A549 (cell line): ENCODE data around the gene PPP2R5C. TPM values are rescaled to one million over a fixed set of nuclear protein-coding genes. Genes with fewer than 3 reads are reported as not detected.

ENCODE experiments used
- ATAC-seq, 2 experiments: fragments of 200-7000 bp in 1 of 2; fragments of >200 bp in 1 of 2; cut with Nextera tagmentation in 1 of 2; cut with Tn5 transposase in 1 of 2; 3 replicates each; pipeline versions ENCODE4 v1.8.0 to v1.9.1; 2018 to 2020; ENCODE audit warnings: mild to moderate bottlenecking in 1 of 2, moderate library complexity in 1 of 2
- CTCF ChIA-PET: fragments of 300-600 bp; sonication (Branson Sonifier 250); formaldehyde crosslinking; extraction: SDS; loops from one replicate; lab custom pipeline; 2021; ENCODE audit warnings: antibody characterized with exemption, inconsistent platforms; lab: Yijun Ruan, JAX
- POLR2A ChIA-PET: fragments of 350-600 bp; formaldehyde crosslinking; extraction: SDS; loops from one replicate; lab custom pipeline; 2021; ENCODE audit warnings: antibody characterized with exemption, inconsistent platforms; lab: Yijun Ruan, JAX
- DNase-seq, 2 experiments: peaks; one replicate each; pipeline versions ENCODE4 v3.0.0 to v3.0.0-alpha.2; 2011 to 2016; ENCODE audit warnings: low read depth in 1 of 2, low spot score in 1 of 2
- FAIRE-seq: peaks from 2 replicates; lab custom pipeline; 2011; peaks lifted over from hg19 to GRCh38; lab: Jason Lieb, UNC
- H3K27ac ChIP-seq, 2 experiments: fragments of >200 bp; sonication (Bioruptor Twin); formaldehyde crosslinking; 3 replicates each; pipeline ENCODE4 v1.5.1; 2016 to 2017
- H3K4me1 ChIP-seq: fragments of >200 bp; sonication (Bioruptor Twin); formaldehyde crosslinking; 3 replicates; pipeline ENCODE4 v1.6.1; 2016
- H3K4me2 ChIP-seq: fragments of >200 bp; sonication (Bioruptor Twin); formaldehyde crosslinking; 3 replicates; pipeline ENCODE4 v1.6.1; 2016
- H3K4me3 ChIP-seq: fragments of >200 bp; sonication (Bioruptor Twin); formaldehyde crosslinking; 3 replicates; pipeline ENCODE4 v1.5.1; 2016
- H3K9me3 ChIP-seq: fragments of >200 bp; sonication (Bioruptor Twin); formaldehyde crosslinking; 3 replicates; pipeline ENCODE4 v1.6.1; 2016
- ATOH8 ChIP-seq: fragments of 250-450 bp; sonication (Bioruptor Pico); IDR thresholded peaks from 2 replicates; pipeline ENCODE4 v1.5.0; 2020; ENCODE audit warnings: low read depth, mild to moderate bottlenecking, moderate library complexity
- BHLHE40 ChIP-seq: IDR thresholded peaks from 2 replicates; pipeline ENCODE4 v1.6.1; 2012; ENCODE audit warnings: low read depth, low read length, inconsistent platforms
- CBX2 ChIP-seq: fragments of 200-600 bp; sonication (generic); IDR thresholded peaks from 2 replicates; pipeline ENCODE4 v1.6.1; 2016; ENCODE audit warnings: low read depth, mild to moderate bottlenecking, borderline replicate concordance
- CTCF ChIP-seq: fragments of >200 bp; sonication (Bioruptor Twin); formaldehyde crosslinking; IDR thresholded peaks from 3 replicates; pipeline ENCODE4 v1.5.1; 2016
- EHF ChIP-seq: fragments of 250-450 bp; sonication (Bioruptor Pico); IDR thresholded peaks from 2 replicates; pipeline ENCODE4 v1.5.0; 2020; ENCODE audit warnings: mild to moderate bottlenecking
- EP300 ChIP-seq, 2 experiments: fragments of >200 bp; sonication (Bioruptor Twin); formaldehyde crosslinking; IDR thresholded peaks; 2 replicates in 1 of 2; 3 replicates in 1 of 2; pipeline ENCODE4 v1.6.1; 2016 to 2017
- FOSB ChIP-seq: fragments of 250-450 bp; sonication (Bioruptor Pico); IDR thresholded peaks from 2 replicates; pipeline ENCODE4 v1.5.0; 2020; ENCODE audit warnings: mild to moderate bottlenecking, moderate library complexity
- FOSL2 ChIP-seq, 2 experiments: fragments of 450-650 bp in 1 of 2; fragments of >200 bp in 1 of 2; sonication (Bioruptor Twin) in 1 of 2; formaldehyde crosslinking; IDR thresholded peaks; 2 replicates each; pipeline versions ENCODE4 v1.5.0 to v1.6.1; 2016 to 2020; ENCODE audit warnings: mild to moderate bottlenecking in 1 of 2, moderate library complexity in 1 of 2
- FOXS1 ChIP-seq: fragments of 250-450 bp; sonication (Bioruptor Pico); IDR thresholded peaks from 2 replicates; pipeline ENCODE4 v1.5.0; 2020; ENCODE audit warnings: mild to moderate bottlenecking, moderate library complexity
- GATA3 ChIP-seq: IDR thresholded peaks from 2 replicates; pipeline ENCODE4 v1.6.1; 2012; ENCODE audit warnings: borderline replicate concordance
- HDAC2 ChIP-seq: fragments of 200-600 bp; sonication (generic); IDR thresholded peaks from 2 replicates; pipeline ENCODE4 v1.6.1; 2016
- HES2 ChIP-seq: fragments of >200 bp; sonication (Bioruptor Twin); formaldehyde crosslinking; IDR thresholded peaks from 2 replicates; pipeline ENCODE4 v1.6.1; 2016
- HEYL ChIP-seq: fragments of 250-450 bp; sonication (Bioruptor Pico); IDR thresholded peaks from 2 replicates; pipeline ENCODE4 v1.8.0; 2021; ENCODE audit warnings: mild to moderate bottlenecking, moderate library complexity
- HMGXB4 ChIP-seq: fragments of 250-450 bp; sonication (Bioruptor Pico); IDR thresholded peaks from 2 replicates; pipeline ENCODE4 v1.5.0; 2021; ENCODE audit warnings: mild to moderate bottlenecking, moderate library complexity, borderline replicate concordance
- HOXA7 ChIP-seq: fragments of 250-450 bp; sonication (Bioruptor Pico); IDR thresholded peaks from 2 replicates; pipeline ENCODE4 v1.5.0; 2020; ENCODE audit warnings: mild to moderate bottlenecking, moderate library complexity
- MAFK ChIP-seq: fragments of 450-650 bp; IDR thresholded peaks from 2 replicates; pipeline ENCODE4 v1.6.1; 2014; ENCODE audit not compliant: partially characterized antibody
- MAX ChIP-seq: IDR thresholded peaks from 2 replicates; pipeline ENCODE4 v1.6.1; 2012
- MYC ChIP-seq: IDR thresholded peaks from 2 replicates; pipeline ENCODE4 v1.6.1; 2012; ENCODE audit warnings: mild to moderate bottlenecking, inconsistent platforms, low read length, improper control_type of control experiment, borderline replicate concordance
- NPAS2 ChIP-seq: fragments of 250-450 bp; sonication (Bioruptor Pico); IDR thresholded peaks from 2 replicates; pipeline ENCODE4 v1.8.0; 2022; ENCODE audit warnings: mild to moderate bottlenecking, moderate library complexity, borderline replicate concordance
- PBX3 ChIP-seq: IDR thresholded peaks from 2 replicates; pipeline ENCODE4 v1.6.1; 2012
- POLR2A ChIP-seq: IDR thresholded peaks from 2 replicates; pipeline ENCODE4 v1.6.1; 2012; ENCODE audit warnings: mild to moderate bottlenecking, low read length
- RAD21 ChIP-seq, 2 experiments: fragments of >200 bp in 1 of 2; sonication (Bioruptor Twin) in 1 of 2; formaldehyde crosslinking in 1 of 2; IDR thresholded peaks in 1 of 2; conservative IDR thresholded peaks in 1 of 2; 2 replicates in 1 of 2; 3 replicates in 1 of 2; pipeline ENCODE4 v1.6.1; 2012 to 2018; ENCODE audit warnings: inconsistent platforms in 1 of 2
- RCOR1 ChIP-seq: fragments of 150-350 bp; IDR thresholded peaks from 2 replicates; pipeline ENCODE4 v1.6.1; 2014; ENCODE audit warnings: antibody characterized with exemption, low read length, low read depth
- TFCP2L1 ChIP-seq: fragments of 250-450 bp; sonication (Bioruptor Pico); IDR thresholded peaks from 2 replicates; pipeline ENCODE4 v1.5.0; 2021; ENCODE audit warnings: mild to moderate bottlenecking
- ZSCAN20 ChIP-seq: fragments of 250-450 bp; sonication (Bioruptor Pico); IDR thresholded peaks from 2 replicates; pipeline ENCODE4 v1.8.0; 2022; ENCODE audit warnings: mild to moderate bottlenecking, moderate library complexity
- WGBS: methylation state at CpG from one replicate; pipeline ENCODE4 v1.1.6; 2017; ENCODE audit errors: missing lambda C conversion rate; 5-methylcytosine and 5-hydroxymethylcytosine counted together
- polyA plus RNA-seq, 4 experiments: library from polyadenylated mRNA; depleted of rRNA in 3 of 4; stranded (reverse); fragments of >200 nt; fragmentation: RNase III in 1 of 4; extraction: RNeasy Plus Mini Kit Qiagen cat#74134 plus additional on column Dnase treatment in 1 of 4; gene quantifications; 2 replicates in 3 of 4; 3 replicates in 1 of 4; pipeline ENCODE4 v1.2.3, GENCODE V29; 2011 to 2017

The PPP2R5C gene
- polyA plus RNA-seq, 2 of the 4 experiments (the other 2 are of a cell fraction), result 74.8 to 150 TPM

- TF ChIP-seq ZSCAN20 (CRISPR knock-in tag) (no peak), CBX2 (no peak), EP300 (IDR thresholded peaks at IDR 0.05) (no peak), BHLHE40 (no peak)
- TF ChIP-seq, all 56 proteins: peak for 0
- FAIRE-seq (no peak), ATAC-seq (no peak), DNase-seq (no peak)
- Histone ChIP-seq H3K4me1 (peaks cover 18% of the 10 kb centered on the region), H3K4me3 (no peak overlapping the region), H3K4me2 (no peak overlapping the region), H3K27ac (no peak overlapping the region), H3K9me3 (no peaks in the 10 kb centered on the region)
- CTCF ChIA-PET, result no interaction called here
- POLR2A ChIA-PET, result no interaction called here
- over 99% methylated on average over 4 of the region's 4 CpGs for WGBS
Measured at GRCh38 chr14:101872346-101872745, 110.8 kb downstream of the PPP2R5C start.

- ChIA-PET CTCF (no interaction called here), POLR2A (no interaction called here)
- H3K4me3 ChIP-seq, result no peak overlapping the region
- H3K27ac ChIP-seq, result no peak overlapping the region
- no peak overlapping the region for H3K4me2 ChIP-seq
- peak; percentile 72 for FAIRE-seq
- TF ChIP-seq MAFK (no peak), MYC (no peak), FOSL2 (IDR thresholded peaks at IDR 0.05) (no peak), FOSL2 (CRISPR knock-in tag; IDR thresholded peaks at IDR 0.05) (no peak), CTCF (no peak), GATA3 (no peak), FOSB (no peak), RAD21 (conservative IDR thresholded peaks at IDR 0.05 in 1 of 2, IDR thresholded peaks at IDR 0.05 in 1 of 2) (no peak), HMGXB4 (CRISPR knock-in tag) (no peak), TFCP2L1 (no peak), HDAC2 (no peak), EHF (no peak), NPAS2 (CRISPR knock-in tag) (no peak), MAX (no peak), HOXA7 (CRISPR knock-in tag) (no peak), BHLHE40 (no peak)
- no peaks in the 10 kb centered on the region for H3K9me3 ChIP-seq
- DNase-seq, result no peak
- no peak for ATAC-seq
- 89% methylated on average over 3 of the region's 3 CpGs for WGBS
- peaks cover 18% of the 10 kb centered on the region for H3K4me1 ChIP-seq
Measured at GRCh38 chr14:101873076-101873825, 111.7 kb downstream of the PPP2R5C start.

GRCh38 chr14:101873991-101874390, 112.5 kb downstream of the PPP2R5C start:
- H3K4me2 ChIP-seq, result no peak overlapping the region
- no peak for FAIRE-seq
- POLR2A ChIA-PET, result no interaction called here
- no peak for DNase-seq
- H3K9me3 ChIP-seq, result no peaks in the 10 kb centered on the region
- CTCF ChIA-PET, result interaction anchor here (1.5 to 1.9 kb wide), 2 partner anchors 8 to 103 kb away, joined by 4 to 7 read pairs; no protein-coding TSS in a partner anchor
- TF ChIP-seq PBX3, result no peak
- no peak for TF ChIP-seq FOSB
- TF ChIP-seq RCOR1, result no peak
- TF ChIP-seq ATOH8 (CRISPR knock-in tag), result no peak
- TF ChIP-seq EP300 (IDR thresholded peaks at IDR 0.05), result no peak
- no peak for TF ChIP-seq NPAS2 (CRISPR knock-in tag)
- no peak for TF ChIP-seq HEYL
- no peak for TF ChIP-seq FOXS1 (CRISPR knock-in tag)
- TF ChIP-seq POLR2A, result no peak
- no peak for TF ChIP-seq HES2
- peaks cover 18% of the 10 kb centered on the region for H3K4me1 ChIP-seq
- 91% methylated on average over 4 of the region's 4 CpGs for WGBS
- no peak for ATAC-seq
- H3K4me3 ChIP-seq, result no peak overlapping the region
- H3K27ac ChIP-seq, result no peak overlapping the region
